Left renal pelvis (tissue), 4 donors: ENCODE results near the gene ANAPC1. TPM values are rescaled to one million over a fixed set of nuclear protein-coding genes. Genes with fewer than 3 reads are reported as not detected.
"Not testable (repeated sequence)": the region's sequence is repeated elsewhere in the genome, so short reads cannot be mapped to it uniquely, and the experiment has no call there.

Experiments used
- DNase-seq, 4 donors: peaks; one replicate each; pipeline ENCODE4 v3.0.0-alpha.2; 2013; ENCODE audit warnings: low read depth in 4 of 4, low spot score in 3 of 4
- polyA plus RNA-seq, 4 donors: library from polyadenylated mRNA; unstranded; fragments of 120-200 nt; gene quantifications; one replicate each; pipeline ENCODE4 v1.2.1, GENCODE V29; 2013; ENCODE audit not compliant: insufficient read length in 4 of 4

ANAPC1 gene
- polyA plus RNA-seq, 4 donors: 23.8 to 34.0 (median 30.2) TPM

GRCh38 chr2:111905990-111906735 lies 22.2 kb upstream of the ANAPC1 start:
- DNase-seq: no peak

- not testable (repeated sequence) for DNase-seq
Observed at GRCh38 chr2:111905475-111905869, 21.5 kb upstream of the ANAPC1 start.

GRCh38 chr2:111904726-111905474 lies 20.9 kb upstream of the ANAPC1 start:
- DNase-seq: no peak

- no peak for DNase-seq
Observed at GRCh38 chr2:111903930-111904439, 20.0 kb upstream of the ANAPC1 start.

GRCh38 chr2:111903516-111903915 lies 19.5 kb upstream of the ANAPC1 start:
- no peak for DNase-seq

GRCh38 chr2:111900859-111901258 lies 16.9 kb upstream of the ANAPC1 start:
- DNase-seq: no peak

GRCh38 chr2:111898703-111899514 lies 14.9 kb upstream of the ANAPC1 start:
- DNase-seq: no peak

GRCh38 chr2:111897924-111898702 lies 14.1 kb upstream of the ANAPC1 start, which contains the start of gene MERTK:
Gene MERTK, plus strand, starts transcription at chr2:111898607. Its CDS starts 129 bp downstream, at chr2:111898736.
- peak; percentile 83 to 86 (median 84) for DNase-seq

- DNase-seq: no peak
Observed at GRCh38 chr2:111897630-111897923, 13.6 kb upstream of the ANAPC1 start.

GRCh38 chr2:111896576-111896975 lies 12.6 kb upstream of the ANAPC1 start:
- DNase-seq: no peak

- DNase-seq: no peak
Observed at GRCh38 chr2:111896024-111896423, 12.0 kb upstream of the ANAPC1 start.

GRCh38 chr2:111884592-111884964 lies 585 bp upstream of the ANAPC1 start:
- no peak for DNase-seq

- DNase-seq: not testable (repeated sequence)
Observed at GRCh38 chr2:111872806-111873205, 11.2 kb downstream of the ANAPC1 start.

GRCh38 chr2:111865124-111865523 lies 18.9 kb downstream of the ANAPC1 start:
- DNase-seq: not testable (repeated sequence)

- DNase-seq: not testable (repeated sequence)
Observed at GRCh38 chr2:111860005-111860404, 24.0 kb downstream of the ANAPC1 start.

GRCh38 chr2:111852544-111852943 lies 31.4 kb downstream of the ANAPC1 start:
- not testable (repeated sequence) for DNase-seq

- DNase-seq: not testable (repeated sequence)
Observed at GRCh38 chr2:111850646-111851045, 33.3 kb downstream of the ANAPC1 start.

GRCh38 chr2:111839625-111840282 lies 44.2 kb downstream of the ANAPC1 start:
- DNase-seq: not testable (repeated sequence)

GRCh38 chr2:111838992-111839391 lies 45.0 kb downstream of the ANAPC1 start:
- not testable (repeated sequence) for DNase-seq

GRCh38 chr2:111834221-111834620 lies 49.8 kb downstream of the ANAPC1 start:
- DNase-seq: not testable (repeated sequence)
